ENCODE results near the gene PDE6H. TPM values are rescaled to one million over a fixed set of nuclear protein-coding genes. Genes with fewer than 3 reads are reported as not detected.
A peak's percentile ranks its signal among the peaks of the same experiment; 100 is the strongest.

The PDE6H gene
- total RNA-seq, 1 donor from 2014 or later = not detected

DNA sequence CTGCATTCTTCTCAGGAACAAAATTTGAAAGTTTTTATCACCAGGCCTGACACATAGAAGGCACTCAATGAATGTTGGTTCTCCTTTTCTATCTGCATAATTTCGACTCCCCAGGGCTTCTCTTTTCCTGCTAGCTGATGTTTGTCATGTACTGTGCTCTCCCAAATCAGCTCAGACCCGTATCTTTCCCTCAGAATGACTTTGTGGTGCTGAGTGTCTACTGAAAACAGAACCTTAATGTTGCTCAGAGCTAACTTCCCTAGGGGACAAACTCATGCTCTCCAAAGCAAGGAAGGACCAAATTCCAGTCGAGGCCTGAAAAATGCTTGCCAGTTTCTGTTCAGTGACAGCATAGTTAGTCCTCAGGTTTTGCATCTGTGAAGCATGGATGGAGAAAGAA is 13.4 kb upstream of the PDE6H start:
- H3K27me3 ChIP-seq = no peaks in the 10 kb centered on the region
- Mint-ChIP-seq H3K27ac (no peak overlapping the region), H3K4me3 (no peak overlapping the region), H3K9me3 (no peaks in the 10 kb centered on the region), H3K36me3 (no peaks in the 10 kb centered on the region), H3K4me1 (no peaks in the 10 kb centered on the region), H3K27me3 (ENCODE audit: insufficient read depth, low read depth) (peaks cover 3% of the 10 kb centered on the region)
- no peak overlapping the region for H2AFZ ChIP-seq (replicated peaks)
- no peaks in the 10 kb centered on the region for H4K20me1 ChIP-seq (ENCODE audit: low read depth)
- no peak for DNase-seq (ENCODE audit: low spot score)
- H3K4me2 ChIP-seq = no peak overlapping the region
- no peaks in the 10 kb centered on the region for H3K36me3 ChIP-seq
- no peaks in the 10 kb centered on the region for H3K9me3 ChIP-seq (ENCODE audit: low read depth)
- no peaks in the 10 kb centered on the region for H3K79me2 ChIP-seq (ENCODE audit: low read depth)
- H3K4me1 ChIP-seq = no peaks in the 10 kb centered on the region
- no peak for TF ChIP-seq EZH2 (IDR thresholded peaks at IDR 0.05)
- no peak for TF ChIP-seq EZH2phosphoT487 (IDR thresholded peaks at IDR 0.05)
- TF ChIP-seq, protein P1, sequence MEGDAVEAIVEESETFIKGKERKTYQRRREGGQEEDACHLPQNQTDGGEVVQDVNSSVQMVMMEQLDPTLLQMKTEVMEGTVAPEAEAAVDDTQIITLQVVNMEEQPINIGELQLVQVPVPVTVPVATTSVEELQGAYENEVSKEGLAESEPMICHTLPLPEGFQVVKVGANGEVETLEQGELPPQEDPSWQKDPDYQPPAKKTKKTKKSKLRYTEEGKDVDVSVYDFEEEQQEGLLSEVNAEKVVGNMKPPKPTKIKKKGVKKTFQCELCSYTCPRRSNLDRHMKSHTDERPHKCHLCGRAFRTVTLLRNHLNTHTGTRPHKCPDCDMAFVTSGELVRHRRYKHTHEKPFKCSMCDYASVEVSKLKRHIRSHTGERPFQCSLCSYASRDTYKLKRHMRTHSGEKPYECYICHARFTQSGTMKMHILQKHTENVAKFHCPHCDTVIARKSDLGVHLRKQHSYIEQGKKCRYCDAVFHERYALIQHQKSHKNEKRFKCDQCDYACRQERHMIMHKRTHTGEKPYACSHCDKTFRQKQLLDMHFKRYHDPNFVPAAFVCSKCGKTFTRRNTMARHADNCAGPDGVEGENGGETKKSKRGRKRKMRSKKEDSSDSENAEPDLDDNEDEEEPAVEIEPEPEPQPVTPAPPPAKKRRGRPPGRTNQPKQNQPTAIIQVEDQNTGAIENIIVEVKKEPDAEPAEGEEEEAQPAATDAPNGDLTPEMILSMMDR (IDR thresholded peaks at IDR 0.05) = no peak
- no peak overlapping the region for H3K4me3 ChIP-seq
- no peak overlapping the region for H3K27ac ChIP-seq
- H3F3A ChIP-seq (ENCODE audit: low read depth) = no peaks in the 10 kb centered on the region
- H3K9ac ChIP-seq = no peak overlapping the region

DNA sequence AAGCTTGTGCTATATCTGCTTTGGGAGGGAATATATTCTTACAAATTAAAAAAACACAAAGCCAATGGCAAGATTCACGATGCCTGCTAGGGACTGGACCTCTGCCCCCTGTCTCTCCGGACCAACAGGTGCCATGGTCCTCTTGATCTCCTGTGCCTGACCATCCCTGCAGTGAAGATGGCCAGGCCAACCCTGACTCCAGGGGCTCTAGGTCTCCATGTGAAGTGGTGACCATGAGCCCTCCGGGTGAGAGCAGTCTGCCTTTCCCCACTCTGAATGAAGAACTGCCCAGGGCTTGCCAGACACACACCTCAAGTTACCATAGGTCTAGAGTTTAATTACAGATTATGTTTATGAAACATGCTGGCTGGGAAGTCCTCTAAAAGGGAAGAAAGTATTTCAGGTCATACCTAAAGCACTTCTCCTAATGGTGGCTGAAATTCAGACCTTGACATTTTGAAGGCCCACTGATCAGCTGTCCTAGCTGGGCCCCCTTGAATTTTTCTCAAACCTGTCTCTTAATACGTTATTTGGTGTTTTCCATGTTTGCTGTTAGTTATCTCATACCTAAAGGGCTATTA is 12.8 kb upstream of the PDE6H start:
- no peak overlapping the region for H3K27ac Mint-ChIP-seq
- Histone ChIP-seq H3K79me2 (ENCODE audit: low read depth) (no peaks in the 10 kb centered on the region), H3K4me3 (no peak overlapping the region), H3K4me2 (no peak overlapping the region), H3K9me3 (ENCODE audit: low read depth) (no peaks in the 10 kb centered on the region), H3K27me3 (no peaks in the 10 kb centered on the region), H2AFZ (replicated peaks) (no peak overlapping the region), H3K27ac (no peak overlapping the region), H3K9ac (no peak overlapping the region), H4K20me1 (ENCODE audit: low read depth) (no peaks in the 10 kb centered on the region), H3F3A (ENCODE audit: low read depth) (no peaks in the 10 kb centered on the region), H3K4me1 (no peaks in the 10 kb centered on the region), H3K36me3 (no peaks in the 10 kb centered on the region)
- no peak for TF ChIP-seq EZH2 (IDR thresholded peaks at IDR 0.05)
- TF ChIP-seq, protein P1 (IDR thresholded peaks at IDR 0.05) = no peak
- TF ChIP-seq EZH2phosphoT487 (IDR thresholded peaks at IDR 0.05) = no peak
- H3K9me3 Mint-ChIP-seq = no peaks in the 10 kb centered on the region
- no peak overlapping the region for H3K4me3 Mint-ChIP-seq
- H3K36me3 Mint-ChIP-seq = no peaks in the 10 kb centered on the region
- peaks cover 3% of the 10 kb centered on the region for H3K27me3 Mint-ChIP-seq (ENCODE audit: insufficient read depth, low read depth)
- no peak for DNase-seq (ENCODE audit: low spot score)
- no peaks in the 10 kb centered on the region for H3K4me1 Mint-ChIP-seq

DNA sequence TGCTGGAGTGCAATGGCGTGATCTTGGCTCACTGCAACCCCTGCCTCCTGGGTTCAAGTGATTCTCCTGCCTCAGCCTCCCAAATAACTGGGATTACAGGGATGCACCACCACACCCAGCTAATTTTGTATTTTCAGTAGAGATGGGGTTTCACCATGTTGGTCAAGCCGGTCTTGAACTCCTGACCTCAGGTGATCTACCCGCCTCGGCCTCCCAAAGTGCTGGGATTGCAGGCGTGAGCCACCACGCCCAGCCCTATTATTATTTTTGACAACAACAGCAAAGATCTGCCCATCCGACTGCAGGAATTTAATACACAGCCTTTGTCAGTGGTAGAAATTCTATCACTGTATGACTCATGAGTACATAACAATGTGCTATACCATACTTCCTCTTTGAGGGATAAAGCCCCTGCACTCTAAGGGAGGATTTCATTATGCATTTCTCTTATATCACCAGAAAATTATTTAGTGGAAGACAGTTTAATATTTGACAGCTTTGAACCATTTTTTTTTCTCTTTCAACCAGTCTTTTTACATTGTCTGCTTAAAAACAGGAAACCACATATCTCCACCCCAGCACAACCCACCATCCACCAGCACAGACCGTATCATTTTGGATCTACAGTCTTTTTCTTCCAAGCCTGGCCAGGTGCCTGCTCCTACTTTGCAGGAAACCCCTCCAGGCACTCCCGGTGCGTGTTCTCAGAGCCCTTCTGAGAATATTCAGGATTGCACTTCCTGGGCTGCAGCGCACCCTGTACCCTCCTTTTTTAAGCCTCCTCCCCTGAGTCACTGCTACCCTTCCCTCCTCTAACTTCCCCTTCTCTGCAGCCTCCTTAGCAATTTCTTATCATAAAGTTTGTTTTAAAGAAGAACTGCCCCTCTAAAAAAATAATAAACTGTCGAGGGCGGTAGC is 12.0 kb upstream of the PDE6H start:
- H3K9me3 Mint-ChIP-seq = no peaks in the 10 kb centered on the region
- no peak overlapping the region for H3K27ac Mint-ChIP-seq
- no peaks in the 10 kb centered on the region for H3K36me3 Mint-ChIP-seq
- H3F3A ChIP-seq (ENCODE audit: low read depth) = no peaks in the 10 kb centered on the region
- H3K36me3 ChIP-seq = no peaks in the 10 kb centered on the region
- no peak for DNase-seq (ENCODE audit: low spot score)
- peak overlapping the region; percentile 32 for H2AFZ ChIP-seq (replicated peaks)
- H3K27me3 Mint-ChIP-seq (ENCODE audit: insufficient read depth, low read depth) = peaks cover 3% of the 10 kb centered on the region
- H3K4me1 ChIP-seq = no peaks in the 10 kb centered on the region
- no peaks in the 10 kb centered on the region for H3K79me2 ChIP-seq (ENCODE audit: low read depth)
- no peak overlapping the region for H3K4me3 Mint-ChIP-seq
- H3K4me2 ChIP-seq = no peak overlapping the region
- no peak for TF ChIP-seq EZH2 (IDR thresholded peaks at IDR 0.05)
- no peak for TF ChIP-seq EZH2phosphoT487 (IDR thresholded peaks at IDR 0.05)
- TF ChIP-seq, protein P1 (IDR thresholded peaks at IDR 0.05) = no peak
- no peak overlapping the region for H3K4me3 ChIP-seq
- no peak overlapping the region for H3K9ac ChIP-seq
- H4K20me1 ChIP-seq (ENCODE audit: low read depth) = no peaks in the 10 kb centered on the region
- H3K27me3 ChIP-seq = no peaks in the 10 kb centered on the region
- H3K9me3 ChIP-seq (ENCODE audit: low read depth) = no peaks in the 10 kb centered on the region
- no peak overlapping the region for H3K27ac ChIP-seq
- H3K4me1 Mint-ChIP-seq = no peaks in the 10 kb centered on the region

Measured in neural progenitor cell (in vitro differentiated cells).